H9 (cell line): Measurements from ENCODE around the gene ELF2. TPM values are rescaled to one million over a fixed set of nuclear protein-coding genes. Genes with fewer than 3 reads are reported as not detected.
A peak's percentile ranks its signal among the peaks of the same experiment; 100 is the strongest.

ENCODE experiments used
- DNase-seq: peaks from one replicate; pipeline ENCODE4 v3.0.0-alpha.2; 2017
- H2AFZ ChIP-seq: one replicate; pipeline ENCODE4 v1.6.1; 2013; ENCODE audit warnings: mild to moderate bottlenecking, low read length, control low read depth, moderate library complexity
- H2AK5ac ChIP-seq: 2 replicates; pipeline ENCODE4 v1.6.1; 2013; ENCODE audit warnings: low read length, control low read depth, mixed read lengths; ENCODE audit not compliant: insufficient read length
- H2BK120ac ChIP-seq: one replicate; pipeline ENCODE4 v1.6.1; 2013; ENCODE audit warnings: low read depth, mild to moderate bottlenecking, low read length, control low read depth, inconsistent platforms; ENCODE audit not compliant: poor library complexity, severe bottlenecking
- H2BK12ac ChIP-seq: 2 replicates; pipeline ENCODE4 v1.6.1; 2013; ENCODE audit warnings: low read length, control low read depth, mixed read lengths, low read depth; ENCODE audit not compliant: insufficient read length
- H2BK15ac ChIP-seq: 2 replicates; pipeline ENCODE4 v1.6.1; 2013; ENCODE audit warnings: low read depth, low read length, control low read depth
- H2BK20ac ChIP-seq: one replicate; pipeline ENCODE4 v1.6.1; 2013; ENCODE audit warnings: low read depth, mild to moderate bottlenecking, low read length, control low read depth, inconsistent platforms; ENCODE audit not compliant: poor library complexity, severe bottlenecking
- H2BK5ac ChIP-seq: 2 replicates; pipeline ENCODE4 v1.6.1; 2013; ENCODE audit warnings: low read length, control low read depth, mixed read lengths; ENCODE audit not compliant: insufficient read length
- H3K14ac ChIP-seq: 2 replicates; pipeline ENCODE4 v1.6.1; 2013; ENCODE audit warnings: low read length, control low read depth; ENCODE audit not compliant: insufficient read depth
- H3K18ac ChIP-seq: 2 replicates; pipeline ENCODE4 v1.6.1; 2013; ENCODE audit warnings: low read depth, mild to moderate bottlenecking, mixed read lengths, low read length, control low read depth; ENCODE audit not compliant: insufficient read length
- H3K23ac ChIP-seq: 2 replicates; pipeline ENCODE4 v1.6.1; 2013; ENCODE audit warnings: low read length, control low read depth, mixed read lengths, low read depth; ENCODE audit not compliant: insufficient read length
- H3K23me2 ChIP-seq: 2 replicates; pipeline ENCODE4 v1.6.1; 2013; ENCODE audit warnings: low read depth, mild to moderate bottlenecking, mixed read lengths, low read length, control low read depth; ENCODE audit not compliant: insufficient read length, poor library complexity, severe bottlenecking
- H3K27ac ChIP-seq: 2 replicates; pipeline ENCODE4 v1.5.1; 2013; ENCODE audit warnings: low read length, control low read depth, mixed read lengths, low read depth; ENCODE audit not compliant: insufficient read length
- H3K27me3 ChIP-seq: 2 replicates; pipeline ENCODE4 v1.6.1; 2013; ENCODE audit warnings: low read length, control low read depth, inconsistent platforms; ENCODE audit not compliant: insufficient read depth
- H3K4ac ChIP-seq: 2 replicates; pipeline ENCODE4 v1.6.1; 2013; ENCODE audit warnings: low read depth, mild to moderate bottlenecking, control low read depth, inconsistent platforms, low read length, moderate library complexity
- H3K4me1 ChIP-seq: 2 replicates; pipeline ENCODE4 v1.6.1; 2013; ENCODE audit warnings: low read length, control low read depth, inconsistent platforms; ENCODE audit not compliant: insufficient read depth
- H3K4me2 ChIP-seq: 2 replicates; pipeline ENCODE4 v1.6.1; 2013; ENCODE audit warnings: low read length, control low read depth, mixed read lengths; ENCODE audit not compliant: insufficient read length, insufficient read depth
- H3K56ac ChIP-seq: 2 replicates; pipeline ENCODE4 v1.6.1; 2013; ENCODE audit warnings: low read depth, mild to moderate bottlenecking, mixed read lengths, low read length, control low read depth; ENCODE audit not compliant: insufficient read length
- H3K79me1 ChIP-seq: 2 replicates; pipeline ENCODE4 v1.6.1; 2013; ENCODE audit warnings: low read depth, mild to moderate bottlenecking, moderate library complexity, low read length, control low read depth, inconsistent platforms; ENCODE audit not compliant: insufficient read depth, poor library complexity, severe bottlenecking
- H3K79me2 ChIP-seq: 2 replicates; pipeline ENCODE4 v1.6.1; 2013; ENCODE audit warnings: low read length, control low read depth, inconsistent platforms; ENCODE audit not compliant: insufficient read depth
- H3K9ac ChIP-seq: 2 replicates; pipeline ENCODE4 v1.6.1; 2013; ENCODE audit warnings: low read length, control low read depth, mixed read lengths; ENCODE audit not compliant: insufficient read length; ENCODE audit errors: extremely low read depth
- H3K9me3 ChIP-seq: one replicate; pipeline ENCODE4 v1.6.1; 2013; ENCODE audit warnings: low read depth, low read length, inconsistent platforms; ENCODE audit not compliant: control insufficient read depth
- H3T11ph ChIP-seq: one replicate; pipeline ENCODE4 v1.6.1; 2013; ENCODE audit warnings: mild to moderate bottlenecking, low read length, control low read depth, inconsistent platforms
- H4K20me1 ChIP-seq: one replicate; pipeline ENCODE4 v1.6.1; 2013; ENCODE audit not compliant: control insufficient read depth, insufficient read length, insufficient read depth
- H4K5ac ChIP-seq: 2 replicates; pipeline ENCODE4 v1.6.1; 2013; ENCODE audit warnings: low read depth, mild to moderate bottlenecking, mixed read lengths, low read length, control low read depth; ENCODE audit not compliant: insufficient read length
- H4K8ac ChIP-seq: replicated peaks from 2 replicates; pipeline ENCODE4 v1.6.1; 2013; ENCODE audit warnings: low read length, control low read depth, mixed read lengths, low read depth; ENCODE audit not compliant: insufficient read length
- H4K91ac ChIP-seq: 2 replicates; pipeline ENCODE4 v1.6.1; 2013; ENCODE audit warnings: low read depth, mild to moderate bottlenecking, moderate library complexity, mixed read lengths, low read length, control low read depth; ENCODE audit not compliant: insufficient read length
- H3K27ac Mint-ChIP-seq, 3 experiments: 2 replicates in 2 of 3; 3 replicates in 1 of 3; pipeline ENCODE4 v1.8.0; 2020 to 2021; ENCODE audit warnings: mixed read lengths in 3 of 3, mild to moderate bottlenecking in 1 of 3, moderate library complexity in 1 of 3
- H3K27me3 Mint-ChIP-seq: 2 replicates; pipeline ENCODE4 v1.8.0; 2021; ENCODE audit warnings: low read depth, mild to moderate bottlenecking, moderate library complexity, mixed read lengths
- H3K36me3 Mint-ChIP-seq, 3 experiments: 2 replicates in 2 of 3; 3 replicates in 1 of 3; pipeline ENCODE4 v1.8.0; 2020 to 2021; ENCODE audit warnings: low read depth in 3 of 3, mixed read lengths in 3 of 3; ENCODE audit not compliant: insufficient read depth in 1 of 3
- H3K4me1 Mint-ChIP-seq, 2 experiments: 2 replicates each; pipeline ENCODE4 v1.8.0; 2020; ENCODE audit warnings: mixed read lengths in 2 of 2
- H3K4me3 Mint-ChIP-seq, 2 experiments: 2 replicates in 1 of 2; 3 replicates in 1 of 2; pipeline ENCODE4 v1.8.0; 2020 to 2021; ENCODE audit warnings: mild to moderate bottlenecking in 2 of 2, mixed read lengths in 2 of 2, moderate library complexity in 1 of 2
- H3K9me3 Mint-ChIP-seq, 2 experiments: 2 replicates in 1 of 2; 3 replicates in 1 of 2; pipeline ENCODE4 v1.8.0; 2020; ENCODE audit warnings: mild to moderate bottlenecking in 2 of 2, mixed read lengths in 2 of 2, moderate library complexity in 1 of 2
- WGBS: extraction: QIAGEN DNeasy Blood & Tissue Kit; methylation state at CpG from one replicate; pipeline ENCODE4 v1.1.7; 2013; ENCODE audit warnings: missing lambda C conversion rate, low lambda C conversion rate, mixed read lengths; ENCODE audit not compliant: insufficient read length; ENCODE audit errors: extremely low coverage; 5-methylcytosine and 5-hydroxymethylcytosine counted together
- total RNA-seq: library from RNA; stranded (reverse); gene quantifications from 2 replicates; pipeline ENCODE4 v1.2.1, GENCODE V29; 2021
- TF ChIP-seq, protein P1 (sequence below): fragments of 200-600 bp; sonication (generic); conservative IDR thresholded peaks from 3 replicates; pipeline ENCODE4 v1.8.0; 2021; ENCODE audit warnings: antibody characterized with exemption, mild to moderate bottlenecking

ELF2 gene
- total RNA-seq, 1 experiment from 2014 or later: 49.6 TPM

DNA sequence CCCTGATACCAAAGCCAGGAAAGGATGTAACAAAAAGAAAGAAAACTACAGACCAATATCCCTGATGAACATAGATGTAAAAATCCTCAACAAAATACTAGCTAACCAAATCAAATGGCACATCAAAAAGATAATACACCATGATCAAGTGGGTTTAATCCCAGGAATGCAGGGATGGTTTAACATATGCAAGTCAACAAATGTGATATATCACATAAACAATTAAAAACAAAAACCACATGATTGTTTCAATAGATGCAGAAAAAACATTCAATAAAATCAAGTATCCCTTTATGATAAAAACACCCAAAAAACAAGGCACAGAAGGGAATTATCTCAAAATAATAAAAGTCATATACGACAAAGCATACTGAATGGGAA lies 31.5 kb downstream of the ELF2 start:
- Histone ChIP-seq H3K23me2 (no peaks in the 10 kb centered on the region), H4K8ac (no peak overlapping the region), H4K20me1 (no peaks in the 10 kb centered on the region), H2AK5ac (no peak overlapping the region), H3K4me1 (peaks cover 18% of the 10 kb centered on the region), H3K79me2 (peaks cover 33% of the 10 kb centered on the region; the same call in 1 of the 2 replicates), H3K4ac (no peak overlapping the region), H3K56ac (no peak overlapping the region), H2BK20ac (no peak overlapping the region), H3K4me2 (no peak overlapping the region), H4K91ac (no peak overlapping the region), H2AFZ (no peak overlapping the region), H3T11ph (no peak overlapping the region), H3K23ac (no peak overlapping the region), H2BK5ac (no peak overlapping the region), H3K18ac (no peak overlapping the region), H3K9ac (no peak overlapping the region), H3K27ac (peak overlapping the region; percentile 21), H3K79me1 (peaks cover 9% of the 10 kb centered on the region), H4K5ac (no peak overlapping the region), H3K27me3 (no peaks in the 10 kb centered on the region), H2BK12ac (no peak overlapping the region), H2BK15ac (no peak overlapping the region), H3K14ac (no peak overlapping the region), H3K9me3 (no peaks in the 10 kb centered on the region), H2BK120ac (no peak overlapping the region)
- no CpG with 5 or more reads among the region's 1 CpG for WGBS
- DNase-seq: no peak
- H3K36me3 Mint-ChIP-seq: peaks cover 5 to 34% (median 21%) of the 10 kb centered on the region in 3 experiments; a peak in 6 of 7 replicates
- no peaks in the 10 kb centered on the region for H3K27me3 Mint-ChIP-seq
- H3K4me3 Mint-ChIP-seq: no peak overlapping the region
- peak overlapping the region; percentile 81 to 91 (median 90); a peak in 4 of 7 replicates for H3K27ac Mint-ChIP-seq
- H3K9me3 Mint-ChIP-seq: peaks cover 6 to 12% of the 10 kb centered on the region in 2 experiments; a peak in 4 of 5 replicates
- H3K4me1 Mint-ChIP-seq: peaks cover 67 to 73% of the 10 kb centered on the region in 2 experiments
- TF ChIP-seq, protein P1, sequence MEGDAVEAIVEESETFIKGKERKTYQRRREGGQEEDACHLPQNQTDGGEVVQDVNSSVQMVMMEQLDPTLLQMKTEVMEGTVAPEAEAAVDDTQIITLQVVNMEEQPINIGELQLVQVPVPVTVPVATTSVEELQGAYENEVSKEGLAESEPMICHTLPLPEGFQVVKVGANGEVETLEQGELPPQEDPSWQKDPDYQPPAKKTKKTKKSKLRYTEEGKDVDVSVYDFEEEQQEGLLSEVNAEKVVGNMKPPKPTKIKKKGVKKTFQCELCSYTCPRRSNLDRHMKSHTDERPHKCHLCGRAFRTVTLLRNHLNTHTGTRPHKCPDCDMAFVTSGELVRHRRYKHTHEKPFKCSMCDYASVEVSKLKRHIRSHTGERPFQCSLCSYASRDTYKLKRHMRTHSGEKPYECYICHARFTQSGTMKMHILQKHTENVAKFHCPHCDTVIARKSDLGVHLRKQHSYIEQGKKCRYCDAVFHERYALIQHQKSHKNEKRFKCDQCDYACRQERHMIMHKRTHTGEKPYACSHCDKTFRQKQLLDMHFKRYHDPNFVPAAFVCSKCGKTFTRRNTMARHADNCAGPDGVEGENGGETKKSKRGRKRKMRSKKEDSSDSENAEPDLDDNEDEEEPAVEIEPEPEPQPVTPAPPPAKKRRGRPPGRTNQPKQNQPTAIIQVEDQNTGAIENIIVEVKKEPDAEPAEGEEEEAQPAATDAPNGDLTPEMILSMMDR: no peak
